H1 (cell line): ENCODE data around the gene VDR. TPM values are rescaled to one million over a fixed set of nuclear protein-coding genes. Genes with fewer than 3 reads are reported as not detected.

Experiments used
- EP300 ChIP-seq, 2 experiments: IDR thresholded peaks; 1 replicate in 1 of 2; 2 replicates in 1 of 2; pipeline ENCODE4 v1.6.1; 2011 to 2012; ENCODE audit warnings: low read depth in 2 of 2, low read length in 2 of 2, mild to moderate bottlenecking in 2 of 2, borderline replicate concordance in 1 of 2, inconsistent platforms in 1 of 2, moderate library complexity in 1 of 2
- KDM5A ChIP-seq: fragments of 200-600 bp; IDR thresholded peaks from 2 replicates; pipeline ENCODE4 v1.7.1; 2012; ENCODE audit warnings: mild to moderate bottlenecking, low read length, inconsistent platforms, mixed read lengths
- NANOG ChIP-seq: IDR thresholded peaks from 2 replicates; pipeline ENCODE4 v1.6.1; 2011; ENCODE audit warnings: low read length, low read depth, mild to moderate bottlenecking, inconsistent platforms; ENCODE audit not compliant: insufficient read depth, poor library complexity, severe bottlenecking
- RXRA ChIP-seq: IDR thresholded peaks from 2 replicates; pipeline ENCODE4 v1.6.1; 2011; ENCODE audit warnings: low read depth, mild to moderate bottlenecking, low read length, moderate library complexity; ENCODE audit not compliant: insufficient read depth
- SAP30 ChIP-seq: fragments of 300-600 bp; sonication (generic); IDR thresholded peaks from 2 replicates; pipeline ENCODE4 v1.7.1; 2012; ENCODE audit warnings: low read length, moderate library complexity, mild to moderate bottlenecking, inconsistent platforms; ENCODE audit not compliant: insufficient read depth, insufficient replicate concordance
- TCF12 ChIP-seq: IDR thresholded peaks from 2 replicates; pipeline ENCODE4 v1.6.1; 2011; ENCODE audit warnings: low read depth, mild to moderate bottlenecking, low read length
- TEAD4 ChIP-seq: IDR thresholded peaks from 2 replicates; pipeline ENCODE4 v1.6.1; 2012; ENCODE audit warnings: low read depth, low read length, inconsistent platforms, mixed read lengths
- polyA plus RNA-seq, 7 experiments: library from polyadenylated mRNA; depleted of rRNA in 3 of 7; stranded (reverse) in 5 of 7; unstranded in 2 of 7; fragments of >200 nt in 5 of 7; fragments of 200-250 nt in 2 of 7; gene quantifications; 1 replicate in 5 of 7; 2 replicates in 1 of 7; 4 replicates in 1 of 7; pipeline versions ENCODE4 v1.2.1 to v1.2.3, GENCODE V29; 2011 to 2013; ENCODE audit warnings: missing spikeins in 2 of 7, mixed read lengths in 2 of 7
- total RNA-seq: library from RNA; stranded (reverse); fragmentation: NEBNext Ultra II Directional; extraction: Animal tissue kit (Norgen Biotek cat#: 25700); gene quantifications from 2 replicates; pipeline ENCODE4 v1.2.1, GENCODE V29; 2021

The VDR gene
- total and polyA plus RNA-seq, 2 of the 8 experiments (the other 6 are each of a cell fraction or from before 2014, with no cell fraction given): 0.44 to 0.65 TPM

GRCh38 chr12:47942614-47943225 lies 37.9 kb upstream of the VDR start (continued):
- no peak for TF ChIP-seq KDM5A
- no peak for TF ChIP-seq RXRA
- no peak for TF ChIP-seq SAP30
- no peak for TF ChIP-seq NANOG
- no peak for TF ChIP-seq TCF12
- TF ChIP-seq EP300 (IDR thresholded peaks at IDR 0.05; ENCODE audit: borderline replicate concordance in 1 of 2, low read depth in 2 of 2, low read length in 2 of 2): no peak
- no peak for TF ChIP-seq TEAD4
- TF ChIP-seq, all 59 proteins: peak for 0
